GM12878 (cell line): ENCODE results near the gene CRYBA2.

Experiments
- CEBPB ChIP-seq, 2 experiments: fragments of 150-350 bp in 1 of 2; IDR thresholded peaks; 2 replicates each; pipeline ENCODE4 v1.6.1; 2012 to 2014; ENCODE audit warnings: low read depth in 2 of 2, low read length in 2 of 2, borderline replicate concordance in 1 of 2, inconsistent platforms in 1 of 2
- CTCF ChIP-seq, 3 experiments: IDR thresholded peaks in 2 of 3; conservative IDR thresholded peaks in 1 of 3; 2 replicates each; pipeline ENCODE4 v1.5.1; 2011; ENCODE audit warnings: low read depth in 3 of 3, low read length in 3 of 3, mild to moderate bottlenecking in 3 of 3, control low read depth in 2 of 3, moderate library complexity in 2 of 3, inconsistent platforms in 1 of 3, mixed read lengths in 1 of 3; ENCODE audit not compliant: control insufficient read depth in 2 of 3, insufficient read depth in 1 of 3; ENCODE audit errors: extremely low read depth in 1 of 3
- POLR2A ChIP-seq: IDR thresholded peaks from 2 replicates; pipeline ENCODE4 v1.6.1; 2011; ENCODE audit warnings: low read depth, mild to moderate bottlenecking, low read length
- USF2 ChIP-seq: IDR thresholded peaks from 2 replicates; pipeline ENCODE4 v1.6.1; 2011; ENCODE audit warnings: low read depth, low read length, improper control_type of control experiment, borderline replicate concordance

- TF ChIP-seq CTCF (IDR thresholded peaks at IDR 0.05 in 2 of 3, conservative IDR thresholded peaks at IDR 0.05 in 1 of 3; ENCODE audit: control insufficient read depth in 2 of 3, extremely low read depth in 1 of 3, insufficient read depth in 1 of 3, low read depth in 3 of 3, low read length in 3 of 3) (no peak), CEBPB (IDR thresholded peaks at IDR 0.05; ENCODE audit: borderline replicate concordance in 1 of 2, low read depth in 2 of 2, low read length in 2 of 2) (no peak), POLR2A (no peak), USF2 (no peak)
Observed at GRCh38 chr2:219035942-219036341, 42.7 kb upstream of the CRYBA2 start.
